ENCODE results near the gene CCDC106. TPM values are rescaled to one million over a fixed set of nuclear protein-coding genes. Genes with fewer than 3 reads are reported as not detected.

The CCDC106 gene
- total RNA-seq, 1 experiment from 2014 or later, result 21.1 TPM

DNA sequence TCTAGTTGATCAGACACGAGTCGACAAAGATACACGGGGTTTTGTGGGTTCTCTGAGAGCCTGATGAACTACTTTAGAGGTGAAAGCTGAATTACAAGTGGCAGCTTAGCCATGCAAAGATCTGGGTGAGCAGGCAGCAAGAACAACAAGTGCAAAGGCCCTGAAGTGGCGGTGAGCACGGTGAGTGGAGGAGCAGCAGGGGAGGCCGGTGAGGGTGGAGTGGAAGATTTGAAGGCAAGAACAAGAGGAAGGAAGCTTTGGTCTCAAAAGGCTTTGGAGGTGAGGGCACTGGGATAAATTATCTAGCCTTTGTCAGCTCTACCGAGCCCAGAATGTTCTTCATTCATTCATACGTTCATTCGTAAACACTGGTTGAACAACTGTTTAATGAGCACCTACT lies 41.2 kb upstream of the CCDC106 start (continued):
- TF ChIP-seq, protein P1, sequence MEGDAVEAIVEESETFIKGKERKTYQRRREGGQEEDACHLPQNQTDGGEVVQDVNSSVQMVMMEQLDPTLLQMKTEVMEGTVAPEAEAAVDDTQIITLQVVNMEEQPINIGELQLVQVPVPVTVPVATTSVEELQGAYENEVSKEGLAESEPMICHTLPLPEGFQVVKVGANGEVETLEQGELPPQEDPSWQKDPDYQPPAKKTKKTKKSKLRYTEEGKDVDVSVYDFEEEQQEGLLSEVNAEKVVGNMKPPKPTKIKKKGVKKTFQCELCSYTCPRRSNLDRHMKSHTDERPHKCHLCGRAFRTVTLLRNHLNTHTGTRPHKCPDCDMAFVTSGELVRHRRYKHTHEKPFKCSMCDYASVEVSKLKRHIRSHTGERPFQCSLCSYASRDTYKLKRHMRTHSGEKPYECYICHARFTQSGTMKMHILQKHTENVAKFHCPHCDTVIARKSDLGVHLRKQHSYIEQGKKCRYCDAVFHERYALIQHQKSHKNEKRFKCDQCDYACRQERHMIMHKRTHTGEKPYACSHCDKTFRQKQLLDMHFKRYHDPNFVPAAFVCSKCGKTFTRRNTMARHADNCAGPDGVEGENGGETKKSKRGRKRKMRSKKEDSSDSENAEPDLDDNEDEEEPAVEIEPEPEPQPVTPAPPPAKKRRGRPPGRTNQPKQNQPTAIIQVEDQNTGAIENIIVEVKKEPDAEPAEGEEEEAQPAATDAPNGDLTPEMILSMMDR (IDR thresholded peaks at IDR 0.05), result no peak
- TF ChIP-seq HMGA2 (CRISPR knock-in tag; IDR thresholded peaks at IDR 0.05), result no peak
- TF ChIP-seq SOX15 (CRISPR knock-in tag; IDR thresholded peaks at IDR 0.05), result no peak
- TF ChIP-seq TEAD1 (CRISPR knock-in tag; IDR thresholded peaks at IDR 0.05), result no peak
- no peak for TF ChIP-seq SMAD3 (CRISPR knock-in tag; IDR thresholded peaks at IDR 0.05; ENCODE audit: borderline replicate concordance)
- TF ChIP-seq TP53 (CRISPR knock-in tag; IDR thresholded peaks at IDR 0.05), result no peak
- no peak for TF ChIP-seq HMGXB4 (CRISPR knock-in tag; IDR thresholded peaks at IDR 0.05)
- no peak for TF ChIP-seq ZBTB21 (CRISPR knock-in tag; IDR thresholded peaks at IDR 0.05; ENCODE audit: borderline replicate concordance)
- TF ChIP-seq TEAD4 (CRISPR knock-in tag; IDR thresholded peaks at IDR 0.05), result no peak

GRCh38 chr19:55609326-55609725 lies 38.7 kb upstream of the CCDC106 start:
- Mint-ChIP-seq H3K9me3 (no peaks in the 10 kb centered on the region), H3K27me3 (ENCODE audit: low read depth) (no peaks in the 10 kb centered on the region; the same call in 1 of the 2 replicates), H3K36me3 (peaks cover 22% of the 10 kb centered on the region), H3K4me1 (peaks cover 9% of the 10 kb centered on the region), H3K4me3 (no peak overlapping the region), H3K27ac (no peak overlapping the region)
- CTCF ChIA-PET, result no interaction called here
- no peak for ATAC-seq
- no peak for TF ChIP-seq PRRX2 (CRISPR knock-in tag; IDR thresholded peaks at IDR 0.05)
- TF ChIP-seq FOXP1 (CRISPR knock-in tag; IDR thresholded peaks at IDR 0.05; ENCODE audit: borderline replicate concordance), result no peak
- TF ChIP-seq ZBTB21 (CRISPR knock-in tag; IDR thresholded peaks at IDR 0.05; ENCODE audit: borderline replicate concordance), result no peak
- TF ChIP-seq FOXK1 (CRISPR knock-in tag; IDR thresholded peaks at IDR 0.05), result no peak
- TF ChIP-seq, protein P2, sequence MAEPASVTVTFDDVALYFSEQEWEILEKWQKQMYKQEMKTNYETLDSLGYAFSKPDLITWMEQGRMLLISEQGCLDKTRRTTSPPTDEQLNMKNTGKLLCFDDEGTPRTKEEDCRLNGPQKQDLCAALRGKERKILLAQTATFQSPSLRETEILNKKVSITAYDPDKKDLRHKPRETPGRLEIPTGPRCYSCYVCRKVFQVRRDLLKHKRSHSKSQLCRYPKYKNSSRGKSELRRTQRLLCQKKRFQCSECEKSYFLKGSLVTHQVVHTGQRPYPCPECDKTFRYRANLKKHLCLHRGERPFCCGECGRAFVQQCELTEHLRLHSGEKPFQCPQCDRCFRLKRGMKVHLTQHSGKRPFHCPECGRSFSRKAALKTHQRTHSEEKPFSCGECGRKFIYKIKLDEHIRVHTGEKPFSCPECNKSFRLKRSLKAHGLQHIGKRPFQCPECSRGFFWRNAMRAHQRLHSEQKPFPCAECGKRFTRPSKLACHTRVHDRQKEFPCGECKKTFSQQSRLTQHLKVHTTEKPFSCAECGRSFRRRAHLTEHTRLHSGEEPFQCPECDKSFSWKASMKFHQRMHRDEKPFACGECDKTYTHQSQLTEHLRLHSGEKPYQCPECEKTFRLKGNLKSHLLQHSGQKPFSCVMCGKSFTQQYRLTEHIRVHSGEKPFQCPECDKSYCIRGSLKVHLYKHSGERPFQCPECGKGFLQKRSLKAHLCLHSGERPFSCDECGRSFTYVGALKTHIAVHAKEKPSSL (CRISPR knock-in tag; conservative IDR thresholded peaks at IDR 0.05), result no peak
- no peak for TF ChIP-seq NFE2L1 (CRISPR knock-in tag; IDR thresholded peaks at IDR 0.05)
- POLR2A ChIA-PET, result no interaction called here
- DNase-seq (ENCODE audit: low spot score), result no peak

DNA sequence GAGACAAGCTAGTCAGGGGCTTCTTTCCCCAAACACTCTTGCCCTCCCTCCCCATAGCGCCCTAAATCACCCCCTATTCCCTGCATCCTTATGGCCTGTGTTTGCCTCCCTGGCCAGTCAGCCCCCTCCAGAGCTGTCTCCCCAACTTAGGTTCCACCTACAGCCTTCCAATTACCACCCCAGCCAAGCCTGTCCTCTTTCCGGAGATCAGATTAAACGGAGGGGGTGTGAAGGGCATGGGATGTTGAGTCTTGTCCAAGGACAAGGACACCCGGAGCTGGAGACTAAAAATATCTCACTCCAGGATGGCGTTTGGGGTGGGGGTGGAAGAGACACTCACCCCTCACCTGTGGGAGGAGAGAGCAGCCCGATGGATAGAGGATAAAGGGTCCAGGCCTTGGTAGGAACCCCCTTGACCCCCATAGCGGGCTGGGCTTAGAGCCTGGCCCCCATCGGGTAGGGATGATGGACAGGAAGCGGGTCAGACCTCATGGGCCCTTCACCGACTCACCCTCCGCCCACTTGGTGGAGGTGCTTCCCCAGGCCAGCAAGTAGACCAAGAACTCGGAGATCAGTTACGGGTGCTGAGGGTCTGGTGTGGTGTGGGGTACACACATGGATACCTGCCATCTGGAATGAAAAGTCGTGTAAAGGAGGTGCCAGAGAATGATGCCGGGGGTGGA lies 36.6 kb upstream of the CCDC106 start:
- Mint-ChIP-seq H3K9me3 (no peaks in the 10 kb centered on the region), H3K27ac (no peak overlapping the region), H3K36me3 (peaks cover 25% of the 10 kb centered on the region), H3K27me3 (ENCODE audit: low read depth) (no peaks in the 10 kb centered on the region; the same call in 1 of the 2 replicates), H3K4me1 (peaks cover 7% of the 10 kb centered on the region), H3K4me3 (no peak overlapping the region)
- ChIA-PET CTCF (no interaction called here), POLR2A (no interaction called here)
- ATAC-seq (no peak), DNase-seq (ENCODE audit: low spot score) (no peak)
- TF ChIP-seq CREM (CRISPR knock-in tag; IDR thresholded peaks at IDR 0.05) (no peak), TP53 (CRISPR knock-in tag; IDR thresholded peaks at IDR 0.05) (no peak), FOXP4 (CRISPR knock-in tag; IDR thresholded peaks at IDR 0.05) (no peak), KAT7 (CRISPR knock-in tag; IDR thresholded peaks at IDR 0.05; ENCODE audit: borderline replicate concordance) (no peak)
- TF ChIP-seq, protein P3, sequence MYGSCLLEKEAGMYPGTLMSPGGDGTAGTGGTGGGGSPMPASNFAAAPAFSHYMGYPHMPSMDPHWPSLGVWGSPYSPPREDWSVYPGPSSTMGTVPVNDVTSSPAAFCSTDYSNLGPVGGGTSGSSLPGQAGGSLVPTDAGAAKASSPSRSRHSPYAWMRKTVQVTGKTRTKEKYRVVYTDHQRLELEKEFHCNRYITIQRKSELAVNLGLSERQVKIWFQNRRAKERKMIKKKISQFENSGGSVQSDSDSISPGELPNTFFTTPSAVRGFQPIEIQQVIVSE (CRISPR knock-in tag; IDR thresholded peaks at IDR 0.05; ENCODE audit: borderline replicate concordance), result no peak
- TF ChIP-seq, protein P4, sequence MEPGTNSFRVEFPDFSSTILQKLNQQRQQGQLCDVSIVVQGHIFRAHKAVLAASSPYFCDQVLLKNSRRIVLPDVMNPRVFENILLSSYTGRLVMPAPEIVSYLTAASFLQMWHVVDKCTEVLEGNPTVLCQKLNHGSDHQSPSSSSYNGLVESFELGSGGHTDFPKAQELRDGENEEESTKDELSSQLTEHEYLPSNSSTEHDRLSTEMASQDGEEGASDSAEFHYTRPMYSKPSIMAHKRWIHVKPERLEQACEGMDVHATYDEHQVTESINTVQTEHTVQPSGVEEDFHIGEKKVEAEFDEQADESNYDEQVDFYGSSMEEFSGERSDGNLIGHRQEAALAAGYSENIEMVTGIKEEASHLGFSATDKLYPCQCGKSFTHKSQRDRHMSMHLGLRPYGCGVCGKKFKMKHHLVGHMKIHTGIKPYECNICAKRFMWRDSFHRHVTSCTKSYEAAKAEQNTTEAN (CRISPR knock-in tag; IDR thresholded peaks at IDR 0.05), result no peak
- TF ChIP-seq, protein P5, sequence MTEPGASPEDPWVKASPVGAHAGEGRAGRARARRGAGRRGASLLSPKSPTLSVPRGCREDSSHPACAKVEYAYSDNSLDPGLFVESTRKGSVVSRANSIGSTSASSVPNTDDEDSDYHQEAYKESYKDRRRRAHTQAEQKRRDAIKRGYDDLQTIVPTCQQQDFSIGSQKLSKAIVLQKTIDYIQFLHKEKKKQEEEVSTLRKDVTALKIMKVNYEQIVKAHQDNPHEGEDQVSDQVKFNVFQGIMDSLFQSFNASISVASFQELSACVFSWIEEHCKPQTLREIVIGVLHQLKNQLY (CRISPR knock-in tag; IDR thresholded peaks at IDR 0.05), result no peak
- TF ChIP-seq, protein P1 (IDR thresholded peaks at IDR 0.05), result no peak

Measured in WTC11 (cell line).